ENCODE results near the gene PTGER1.

Gene PTGER1

GRCh38 chr19:14441041-14441938, 33.9 kb downstream of the PTGER1 start:
- no peak for DNase-seq

- peak; percentile 75 for DNase-seq
Observed at GRCh38 chr19:14440049-14440448, 35.1 kb downstream of the PTGER1 start.

- no peak for DNase-seq
Observed at GRCh38 chr19:14439014-14439413, 36.1 kb downstream of the PTGER1 start.

GRCh38 chr19:14437578-14438140, 37.5 kb downstream of the PTGER1 start:
- DNase-seq = no peak

- no peak for DNase-seq
Observed at GRCh38 chr19:14435320-14436050, 39.7 kb downstream of the PTGER1 start.

GRCh38 chr19:14434543-14435319, 40.4 kb downstream of the PTGER1 start:
- peak; percentile 54 for DNase-seq

- DNase-seq = peak; percentile 41
Observed at GRCh38 chr19:14433554-14434501, 41.3 kb downstream of the PTGER1 start.

GRCh38 chr19:14432791-14433553, 42.2 kb downstream of the PTGER1 start, which contains the start of gene PKN1:
TSS of gene PKN1 (plus strand) at chr19:14433306. CDS start at chr19:14433522, 216 bp downstream.
- no peak for DNase-seq

GRCh38 chr19:14430712-14431111, 44.4 kb downstream of the PTGER1 start:
- DNase-seq = no peak

GRCh38 chr19:14428882-14429416, 46.2 kb downstream of the PTGER1 start:
- DNase-seq = no peak

- no peak for DNase-seq
Observed at GRCh38 chr19:14427461-14427860, 47.7 kb downstream of the PTGER1 start.

- no peak for DNase-seq
Observed at GRCh38 chr19:14425696-14426138, 49.4 kb downstream of the PTGER1 start.

Data from CD4-positive, alpha-beta T cell treated with Interleukin-4 for 4 hours (primary cell).